ENCODE results near the gene CRYBG1. TPM values are rescaled to one million over a fixed set of nuclear protein-coding genes. Genes with fewer than 3 reads are reported as not detected.

Gene CRYBG1
- total RNA-seq, 1 experiment from 2014 or later = 2.9 TPM

DNA sequence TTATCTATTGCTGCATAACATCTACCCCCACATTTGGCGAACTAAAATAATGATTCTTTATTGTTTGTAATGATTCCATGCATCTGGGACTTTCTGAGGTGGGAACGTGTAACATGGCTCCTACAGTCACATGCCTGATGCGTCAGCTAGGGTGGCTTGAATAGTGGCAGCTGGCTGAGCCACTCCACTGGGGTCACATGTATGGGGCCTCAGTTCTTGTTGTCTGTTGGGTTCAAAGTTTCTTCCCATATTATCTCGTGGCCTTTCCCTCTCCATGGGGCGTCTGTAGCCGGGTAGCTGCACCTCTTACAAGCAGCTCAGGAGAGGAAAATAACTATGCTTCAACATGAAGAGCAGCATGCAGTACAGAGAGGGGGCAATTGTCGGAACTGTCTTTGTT is 69.9 kb downstream of the CRYBG1 start:
- no peaks in the 10 kb centered on the region for H3K36me3 ChIP-seq (ENCODE audit: insufficient read depth, low read length, poor library complexity, severe bottlenecking)
- H3K9me3 ChIP-seq (ENCODE audit: low read depth, low read length, poor library complexity, severe bottlenecking) = no peaks in the 10 kb centered on the region
- POLR2A ChIA-PET (ENCODE audit: low non-redundant PET) = interaction anchor here (0.6 kb wide), 1 partner anchor 559 kb away, joined by 4 read pairs; no protein-coding TSS in a partner anchor
- intact Hi-C loops (cut with micrococcal nuclease; ENCODE audit: unreplicated experiment) = no loop called here
- H3K4me3 ChIP-seq (ENCODE audit: low read depth, low read length, poor library complexity, severe bottlenecking) = no peak overlapping the region
- no TSS peak for BruUV-seq (replicated peaks)
- CTCF ChIA-PET = no interaction called here
- no peaks in the 10 kb centered on the region for H3K4me1 ChIP-seq (ENCODE audit: insufficient read depth, low read length, poor library complexity, severe bottlenecking)
- TF ChIP-seq, protein P1, sequence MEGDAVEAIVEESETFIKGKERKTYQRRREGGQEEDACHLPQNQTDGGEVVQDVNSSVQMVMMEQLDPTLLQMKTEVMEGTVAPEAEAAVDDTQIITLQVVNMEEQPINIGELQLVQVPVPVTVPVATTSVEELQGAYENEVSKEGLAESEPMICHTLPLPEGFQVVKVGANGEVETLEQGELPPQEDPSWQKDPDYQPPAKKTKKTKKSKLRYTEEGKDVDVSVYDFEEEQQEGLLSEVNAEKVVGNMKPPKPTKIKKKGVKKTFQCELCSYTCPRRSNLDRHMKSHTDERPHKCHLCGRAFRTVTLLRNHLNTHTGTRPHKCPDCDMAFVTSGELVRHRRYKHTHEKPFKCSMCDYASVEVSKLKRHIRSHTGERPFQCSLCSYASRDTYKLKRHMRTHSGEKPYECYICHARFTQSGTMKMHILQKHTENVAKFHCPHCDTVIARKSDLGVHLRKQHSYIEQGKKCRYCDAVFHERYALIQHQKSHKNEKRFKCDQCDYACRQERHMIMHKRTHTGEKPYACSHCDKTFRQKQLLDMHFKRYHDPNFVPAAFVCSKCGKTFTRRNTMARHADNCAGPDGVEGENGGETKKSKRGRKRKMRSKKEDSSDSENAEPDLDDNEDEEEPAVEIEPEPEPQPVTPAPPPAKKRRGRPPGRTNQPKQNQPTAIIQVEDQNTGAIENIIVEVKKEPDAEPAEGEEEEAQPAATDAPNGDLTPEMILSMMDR (conservative IDR thresholded peaks at IDR 0.05; ENCODE audit: low read depth, low read length) = no peak
- no peak for TF ChIP-seq EZH2 (IDR thresholded peaks at IDR 0.05; ENCODE audit: borderline replicate concordance, low read depth, low read length, poor library complexity, severe bottlenecking)
- H3K27ac ChIP-seq (ENCODE audit: low read depth, low read length, poor library complexity, severe bottlenecking) = no peak overlapping the region
- DNase-seq (ENCODE audit: low spot score) = no peak
- no peaks in the 10 kb centered on the region for H3K27me3 ChIP-seq (replicated peaks; ENCODE audit: insufficient read depth, low read depth, low read length, poor library complexity)

DNA sequence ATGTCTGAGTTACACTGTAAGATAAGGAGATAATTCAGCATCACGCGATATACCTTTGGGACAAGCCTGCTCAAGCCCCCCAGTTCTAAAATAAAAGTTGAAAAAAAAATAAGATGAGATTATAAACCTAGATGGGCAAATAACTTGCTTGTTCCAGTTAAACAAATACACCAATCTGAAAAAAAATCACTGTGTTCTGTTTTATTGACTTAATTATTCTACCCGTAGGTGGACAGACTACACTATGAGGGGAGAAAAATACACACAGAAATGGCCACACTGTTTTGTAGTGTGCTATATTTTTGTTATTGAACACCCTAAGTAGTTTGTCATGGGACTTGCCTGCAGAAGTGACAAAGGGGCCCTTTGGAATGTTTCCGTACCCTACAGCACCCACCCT is 70.9 kb downstream of the CRYBG1 start:
- Histone ChIP-seq H3K36me3 (ENCODE audit: insufficient read depth, low read length, poor library complexity, severe bottlenecking) (no peaks in the 10 kb centered on the region), H3K9me3 (ENCODE audit: low read depth, low read length, poor library complexity, severe bottlenecking) (no peaks in the 10 kb centered on the region), H3K27me3 (replicated peaks; ENCODE audit: insufficient read depth, low read depth, low read length, poor library complexity) (no peaks in the 10 kb centered on the region), H3K4me1 (ENCODE audit: insufficient read depth, low read length, poor library complexity, severe bottlenecking) (no peaks in the 10 kb centered on the region), H3K4me3 (ENCODE audit: low read depth, low read length, poor library complexity, severe bottlenecking) (no peak overlapping the region), H3K27ac (ENCODE audit: low read depth, low read length, poor library complexity, severe bottlenecking) (no peak overlapping the region)
- POLR2A ChIA-PET (ENCODE audit: low non-redundant PET) = no interaction called here
- no peak for TF ChIP-seq EZH2 (IDR thresholded peaks at IDR 0.05; ENCODE audit: borderline replicate concordance, low read depth, low read length, poor library complexity, severe bottlenecking)
- TF ChIP-seq, protein P1 (conservative IDR thresholded peaks at IDR 0.05; ENCODE audit: low read depth, low read length) = no peak
- CTCF ChIA-PET = no interaction called here
- no peak for DNase-seq (ENCODE audit: low spot score)
- no TSS peak for BruUV-seq (replicated peaks)
- intact Hi-C loops (cut with micrococcal nuclease; ENCODE audit: unreplicated experiment) = no loop called here

DNA sequence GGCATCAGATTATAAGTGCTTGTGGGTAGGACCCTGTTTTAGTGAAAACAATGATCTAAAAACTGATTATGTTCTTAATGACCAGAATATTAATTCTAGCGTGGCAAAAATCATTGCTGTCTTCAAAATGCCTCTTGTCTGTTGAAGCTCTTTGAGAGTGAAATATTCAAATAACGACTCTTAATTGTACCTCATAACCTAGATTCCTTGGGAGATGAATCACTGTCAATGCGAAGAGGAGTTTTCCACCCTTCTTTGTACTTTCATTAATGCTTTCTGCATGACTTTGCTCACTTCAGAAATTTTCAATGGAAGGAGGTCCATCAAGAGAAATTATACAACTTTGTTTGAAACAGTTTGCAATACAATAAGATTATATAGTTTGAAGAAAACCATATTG is 71.5 kb downstream of the CRYBG1 start:
- POLR2A ChIA-PET (ENCODE audit: low non-redundant PET) = no interaction called here
- Histone ChIP-seq H3K36me3 (ENCODE audit: insufficient read depth, low read length, poor library complexity, severe bottlenecking) (no peaks in the 10 kb centered on the region), H3K4me1 (ENCODE audit: insufficient read depth, low read length, poor library complexity, severe bottlenecking) (no peaks in the 10 kb centered on the region), H3K27ac (ENCODE audit: low read depth, low read length, poor library complexity, severe bottlenecking) (no peak overlapping the region), H3K27me3 (replicated peaks; ENCODE audit: insufficient read depth, low read depth, low read length, poor library complexity) (no peaks in the 10 kb centered on the region), H3K4me3 (ENCODE audit: low read depth, low read length, poor library complexity, severe bottlenecking) (no peak overlapping the region), H3K9me3 (ENCODE audit: low read depth, low read length, poor library complexity, severe bottlenecking) (no peaks in the 10 kb centered on the region)
- CTCF ChIA-PET = no interaction called here
- TF ChIP-seq EZH2 (IDR thresholded peaks at IDR 0.05; ENCODE audit: borderline replicate concordance, low read depth, low read length, poor library complexity, severe bottlenecking) = no peak
- TF ChIP-seq, protein P1 (conservative IDR thresholded peaks at IDR 0.05; ENCODE audit: low read depth, low read length) = no peak
- intact Hi-C loops (cut with micrococcal nuclease; ENCODE audit: unreplicated experiment) = no loop called here
- BruUV-seq (replicated peaks) = no TSS peak
- DNase-seq (ENCODE audit: low spot score) = no peak

Measured in A673 (cell line).